PFSK-1 (cell line): Measurements from ENCODE around the gene CLMN.

Experiments
- POLR2AphosphoS5 ChIP-seq: IDR thresholded peaks from 2 replicates; pipeline ENCODE4 v1.6.1; 2012; ENCODE audit warnings: low read depth, mild to moderate bottlenecking, control low read depth, low read length, moderate library complexity
- TF ChIP-seq, protein P1 (sequence below), 2 experiments: IDR thresholded peaks; 2 replicates each; pipeline versions ENCODE4 v1.6.1 to v1.8.0; 2011 to 2012; ENCODE audit warnings: low read depth in 2 of 2, low read length in 2 of 2, control low read depth in 1 of 2, inconsistent platforms in 1 of 2, mild to moderate bottlenecking in 1 of 2, moderate library complexity in 1 of 2; ENCODE audit not compliant: insufficient read depth in 1 of 2

DNA sequence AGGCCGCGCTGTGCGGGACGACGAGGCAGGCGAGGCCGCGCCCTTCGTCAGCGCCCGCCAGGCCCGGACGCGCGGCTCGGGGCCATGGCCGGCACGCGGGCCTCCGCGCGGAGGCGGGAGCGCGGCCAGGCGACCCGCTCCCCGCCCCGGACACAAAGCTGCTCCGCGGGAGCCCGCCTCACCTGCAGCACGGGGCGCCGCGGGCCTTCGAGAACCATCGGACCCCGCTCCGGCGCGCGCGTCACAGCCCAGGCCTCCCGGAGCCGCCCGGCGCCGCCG lies 162.7 kb downstream of the CLMN start:
- TF ChIP-seq, protein P1, sequence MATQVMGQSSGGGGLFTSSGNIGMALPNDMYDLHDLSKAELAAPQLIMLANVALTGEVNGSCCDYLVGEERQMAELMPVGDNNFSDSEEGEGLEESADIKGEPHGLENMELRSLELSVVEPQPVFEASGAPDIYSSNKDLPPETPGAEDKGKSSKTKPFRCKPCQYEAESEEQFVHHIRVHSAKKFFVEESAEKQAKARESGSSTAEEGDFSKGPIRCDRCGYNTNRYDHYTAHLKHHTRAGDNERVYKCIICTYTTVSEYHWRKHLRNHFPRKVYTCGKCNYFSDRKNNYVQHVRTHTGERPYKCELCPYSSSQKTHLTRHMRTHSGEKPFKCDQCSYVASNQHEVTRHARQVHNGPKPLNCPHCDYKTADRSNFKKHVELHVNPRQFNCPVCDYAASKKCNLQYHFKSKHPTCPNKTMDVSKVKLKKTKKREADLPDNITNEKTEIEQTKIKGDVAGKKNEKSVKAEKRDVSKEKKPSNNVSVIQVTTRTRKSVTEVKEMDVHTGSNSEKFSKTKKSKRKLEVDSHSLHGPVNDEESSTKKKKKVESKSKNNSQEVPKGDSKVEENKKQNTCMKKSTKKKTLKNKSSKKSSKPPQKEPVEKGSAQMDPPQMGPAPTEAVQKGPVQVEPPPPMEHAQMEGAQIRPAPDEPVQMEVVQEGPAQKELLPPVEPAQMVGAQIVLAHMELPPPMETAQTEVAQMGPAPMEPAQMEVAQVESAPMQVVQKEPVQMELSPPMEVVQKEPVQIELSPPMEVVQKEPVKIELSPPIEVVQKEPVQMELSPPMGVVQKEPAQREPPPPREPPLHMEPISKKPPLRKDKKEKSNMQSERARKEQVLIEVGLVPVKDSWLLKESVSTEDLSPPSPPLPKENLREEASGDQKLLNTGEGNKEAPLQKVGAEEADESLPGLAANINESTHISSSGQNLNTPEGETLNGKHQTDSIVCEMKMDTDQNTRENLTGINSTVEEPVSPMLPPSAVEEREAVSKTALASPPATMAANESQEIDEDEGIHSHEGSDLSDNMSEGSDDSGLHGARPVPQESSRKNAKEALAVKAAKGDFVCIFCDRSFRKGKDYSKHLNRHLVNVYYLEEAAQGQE (IDR thresholded peaks at IDR 0.05; ENCODE audit: insufficient read depth in 1 of 2, low read depth in 2 of 2, low read length in 2 of 2) = no peak
- no peak for TF ChIP-seq POLR2AphosphoS5
